SK-N-SH (cell line): Measurements from ENCODE around the gene AK2. TPM values are rescaled to one million over a fixed set of nuclear protein-coding genes. Genes with fewer than 3 reads are reported as not detected.

Experiments
- CTCF ChIA-PET: fragments of 300-600, 350-600 bp; formaldehyde crosslinking; extraction: SDS; loops from one replicate; lab custom pipeline; 2021; lab: Yijun Ruan, JAX
- POLR2A ChIA-PET: fragments of 350-600 bp; sonication (Branson Sonifier 250); formaldehyde crosslinking; extraction: SDS; loops from one replicate; lab custom pipeline; 2020; ENCODE audit warnings: antibody characterized with exemption, inconsistent platforms; lab: Yijun Ruan, JAX
- DNase-seq: peaks from one replicate; pipeline ENCODE4 v3.0.0; 2012
- H2AFZ ChIP-seq: fragments of 200-600 bp; sonication (generic); 2 replicates; pipeline ENCODE4 v1.8.1; 2016; ENCODE audit warnings: antibody characterized with exemption, mild to moderate bottlenecking, low read depth
- H3F3A ChIP-seq: fragments of 200-600 bp; sonication (generic); replicated peaks from 2 replicates; pipeline ENCODE3; 2016; ENCODE audit warnings: antibody characterized with exemption, mild to moderate bottlenecking; ENCODE audit not compliant: insufficient read depth
- H3K27ac ChIP-seq, 2 experiments: fragments of 200-500 bp in 1 of 2; fragments of 200-600 bp in 1 of 2; sonication (Bioruptor generic) in 1 of 2; sonication (generic), shearing (Covaris generic) in 1 of 2; 2 replicates each; pipeline versions ENCODE4 v1.5.1 to v1.6.1; 2014 to 2016; ENCODE audit warnings: low read depth in 2 of 2, inconsistent platforms in 1 of 2, low read length in 1 of 2, mild to moderate bottlenecking in 1 of 2, mixed read lengths in 1 of 2
- H3K27me3 ChIP-seq: fragments of 200-600 bp; sonication (generic), shearing (Covaris generic); 2 replicates; pipeline ENCODE4 v1.6.1; 2016; ENCODE audit warnings: mixed run types; ENCODE audit not compliant: insufficient read depth
- H3K36me3 ChIP-seq, 2 experiments: fragments of 200-500 bp in 1 of 2; fragments of 200-600 bp in 1 of 2; sonication (Bioruptor generic) in 1 of 2; sonication (generic) in 1 of 2; replicated peaks in 1 of 2; 2 replicates each; pipeline versions ENCODE3 to v1.5.1; 2014 to 2016; ENCODE audit warnings: low read length in 1 of 2, mild to moderate bottlenecking in 1 of 2; ENCODE audit not compliant: insufficient read depth in 2 of 2, control insufficient read depth in 1 of 2
- H3K4me1 ChIP-seq, 2 experiments: fragments of 200-500 bp in 1 of 2; fragments of 200-600 bp in 1 of 2; sonication (Bioruptor generic) in 1 of 2; sonication (generic), shearing (Covaris generic) in 1 of 2; 2 replicates each; pipeline versions ENCODE4 v1.5.1 to v1.6.1; 2014 to 2016; ENCODE audit warnings: low read depth in 1 of 2, low read length in 1 of 2, mixed run types in 1 of 2; ENCODE audit not compliant: insufficient read depth in 2 of 2, control insufficient read depth in 1 of 2
- H3K4me2 ChIP-seq: fragments of 200-600 bp; sonication (generic), shearing (Covaris generic); 2 replicates; pipeline ENCODE4 v1.6.1; 2017; ENCODE audit warnings: mixed run types
- H3K4me3 ChIP-seq, 2 experiments: fragments of 200-500 bp in 1 of 2; fragments of 200-600 bp in 1 of 2; sonication (Bioruptor generic) in 1 of 2; sonication (generic), shearing (Covaris generic) in 1 of 2; 2 replicates each; pipeline versions ENCODE4 v1.5.1 to v1.8.1; 2014 to 2016; ENCODE audit warnings: low read depth in 2 of 2, inconsistent platforms in 1 of 2, low read length in 1 of 2, mild to moderate bottlenecking in 1 of 2, mixed read lengths in 1 of 2, moderate library complexity in 1 of 2
- H3K79me2 ChIP-seq: fragments of 200-600 bp; sonication (generic); 2 replicates; pipeline ENCODE4 v1.8.1; 2017; ENCODE audit warnings: mild to moderate bottlenecking; ENCODE audit not compliant: insufficient read depth
- H3K9ac ChIP-seq: fragments of 200-600 bp; sonication (generic); 2 replicates; pipeline ENCODE4 v1.6.1; 2017; ENCODE audit warnings: mixed run types
- H3K9me2 ChIP-seq: fragments of 200-600 bp; sonication (generic); 2 replicates; pipeline ENCODE4 v1.6.1; 2017; ENCODE audit warnings: mixed run types
- H3K9me3 ChIP-seq: fragments of 200-600 bp; sonication (generic); 2 replicates; pipeline ENCODE4 v1.6.1; 2017; ENCODE audit warnings: mixed run types, mild to moderate bottlenecking, moderate library complexity
- H4K20me1 ChIP-seq: fragments of 200-600 bp; sonication (generic); 2 replicates; pipeline ENCODE4 v1.6.1; 2017; ENCODE audit warnings: mild to moderate bottlenecking, mixed run types; ENCODE audit not compliant: insufficient read depth
- CHD2 ChIP-seq: fragments of 150-350 bp; IDR thresholded peaks from 2 replicates; pipeline ENCODE4 v1.6.1; 2018; ENCODE audit warnings: low read length; ENCODE audit not compliant: partially characterized antibody
- ELF1 ChIP-seq: IDR thresholded peaks from 2 replicates; pipeline ENCODE4 v1.4.0; 2012
- EP300 ChIP-seq, 2 experiments: IDR thresholded peaks; 2 replicates each; pipeline versions ENCODE4 v1.4.0 to v1.6.1; 2012; ENCODE audit warnings: borderline replicate concordance in 1 of 2, low read depth in 1 of 2, low read length in 1 of 2
- FOSL2 ChIP-seq: IDR thresholded peaks from 2 replicates; pipeline ENCODE4 v1.4.0; 2012; ENCODE audit warnings: low read depth, mild to moderate bottlenecking, moderate library complexity, borderline replicate concordance
- GABPA ChIP-seq: IDR thresholded peaks from 2 replicates; pipeline ENCODE4 v1.4.0; 2012; ENCODE audit warnings: low read depth, mild to moderate bottlenecking
- JUND ChIP-seq: IDR thresholded peaks from 2 replicates; pipeline ENCODE4 v1.4.0; 2012
- MXI1 ChIP-seq: IDR thresholded peaks from 2 replicates; pipeline ENCODE4 v1.6.1; 2012; ENCODE audit warnings: mild to moderate bottlenecking, low read depth, low read length, improper control_type of control experiment
- NRF1 ChIP-seq: IDR thresholded peaks from 2 replicates; pipeline ENCODE4 v1.6.1; 2012; ENCODE audit warnings: low read depth, mild to moderate bottlenecking, low read length
- SIN3A ChIP-seq: IDR thresholded peaks from 2 replicates; pipeline ENCODE4 v1.6.1; 2012; ENCODE audit warnings: low read depth, mild to moderate bottlenecking, low read length, moderate library complexity, borderline replicate concordance
- TEAD4 ChIP-seq: IDR thresholded peaks from 2 replicates; pipeline ENCODE4 v1.4.0; 2012; ENCODE audit warnings: mild to moderate bottlenecking, borderline replicate concordance; ENCODE audit not compliant: insufficient read depth
- USF2 ChIP-seq: fragments of 150-350 bp; IDR thresholded peaks from 2 replicates; pipeline ENCODE4 v1.6.1; 2017; ENCODE audit warnings: antibody characterized with exemption, low read length, low read depth, borderline replicate concordance
- YY1 ChIP-seq: IDR thresholded peaks from 2 replicates; pipeline ENCODE4 v1.4.0; 2012; ENCODE audit warnings: low read depth, mild to moderate bottlenecking
- ZBTB33 ChIP-seq: IDR thresholded peaks from 2 replicates; pipeline ENCODE4 v1.4.0; 2012; ENCODE audit warnings: low read depth, borderline replicate concordance
- WGBS: methylation state at CpG from one replicate; pipeline ENCODE4 v1.1.6; 2017; ENCODE audit warnings: low lambda C conversion rate; 5-methylcytosine and 5-hydroxymethylcytosine counted together
- polyA plus RNA-seq, 3 experiments: library from polyadenylated mRNA; depleted of rRNA; stranded (reverse); fragments of >200 nt; gene quantifications; 2 replicates each; pipeline ENCODE4 v1.2.3, GENCODE V29; 2012
- TF ChIP-seq, protein P1 (sequence below): IDR thresholded peaks from 2 replicates; pipeline ENCODE4; 2012
- TF ChIP-seq, protein P2 (sequence below): fragments of 150-350 bp; IDR thresholded peaks from 2 replicates; pipeline ENCODE4 v1.6.1; 2016; ENCODE audit warnings: mild to moderate bottlenecking, low read depth, low read length

The AK2 gene
- polyA plus RNA-seq, 1 of the 3 experiments (the other 2 are of a cell fraction): 191 TPM

GRCh38 chr1:32967888-32968568, 68.7 kb downstream of the AK2 start:
- H3K79me2 ChIP-seq: peaks cover 10% of the 10 kb centered on the region
- H3K27ac ChIP-seq: peak overlapping the region in 1 of 2 experiments; percentile 87; a peak in 2 of 4 replicates
- peaks cover 7 to 10% of the 10 kb centered on the region in 2 experiments; a peak in 3 of 4 replicates for H3K4me1 ChIP-seq
- H3K9me3 ChIP-seq: no peaks in the 10 kb centered on the region
- no peak overlapping the region for H3K4me3 ChIP-seq
- WGBS: 49% methylated on average over 3 of the region's 4 CpGs
- no peak for DNase-seq
- TF ChIP-seq, protein P1, sequence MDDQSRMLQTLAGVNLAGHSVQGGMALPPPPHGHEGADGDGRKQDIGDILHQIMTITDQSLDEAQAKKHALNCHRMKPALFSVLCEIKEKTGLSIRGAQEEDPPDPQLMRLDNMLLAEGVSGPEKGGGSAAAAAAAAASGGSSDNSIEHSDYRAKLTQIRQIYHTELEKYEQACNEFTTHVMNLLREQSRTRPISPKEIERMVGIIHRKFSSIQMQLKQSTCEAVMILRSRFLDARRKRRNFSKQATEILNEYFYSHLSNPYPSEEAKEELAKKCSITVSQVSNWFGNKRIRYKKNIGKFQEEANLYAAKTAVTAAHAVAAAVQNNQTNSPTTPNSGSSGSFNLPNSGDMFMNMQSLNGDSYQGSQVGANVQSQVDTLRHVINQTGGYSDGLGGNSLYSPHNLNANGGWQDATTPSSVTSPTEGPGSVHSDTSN: peak; percentile 50; the same call in 1 of the 2 replicates
- TF ChIP-seq FOSL2 (peak; percentile 57; the same call in 1 of the 2 replicates), TEAD4 (no peak), JUND (peak; percentile 5; the same call in 1 of the 2 replicates), GABPA (no peak), USF2 (no peak), ELF1 (no peak)
- H4K20me1 ChIP-seq: peaks cover 4% of the 10 kb centered on the region
- peak overlapping the region; percentile 89 for H2AFZ ChIP-seq
- POLR2A ChIA-PET: no interaction called here
- no peaks in the 10 kb centered on the region for H3K36me3 ChIP-seq
- H3K4me2 ChIP-seq: peak overlapping the region; percentile 43; the same call in 1 of the 2 replicates
- H3K27me3 ChIP-seq: no peaks in the 10 kb centered on the region
- CTCF ChIA-PET: interaction anchor here (1.5 kb wide), 1 partner anchor 92 kb away, joined by 3 read pairs; no protein-coding TSS in a partner anchor
- peak overlapping the region; percentile 8; the same call in 1 of the 2 replicates for H3K9ac ChIP-seq
- H3F3A ChIP-seq: peaks cover 18% of the 10 kb centered on the region
- no peaks in the 10 kb centered on the region for H3K9me2 ChIP-seq

DNA sequence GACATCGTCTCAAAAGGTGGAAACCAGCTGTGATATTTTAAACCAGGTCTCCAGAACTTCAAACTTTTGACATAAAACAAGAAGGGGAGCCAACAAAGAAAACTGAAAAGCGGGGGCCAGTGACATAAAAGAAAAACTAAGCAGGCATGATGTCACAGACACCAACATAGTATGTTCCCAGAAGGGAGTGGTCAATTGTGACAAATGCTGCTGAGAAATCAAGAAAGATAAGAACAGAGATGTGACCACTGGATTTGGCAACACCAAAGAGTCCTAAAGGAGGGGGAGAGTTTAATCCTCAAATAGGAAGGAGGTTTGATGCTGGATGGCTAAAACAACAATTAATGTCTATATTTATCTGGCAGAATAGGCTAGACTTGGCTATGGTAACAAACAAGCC, 69.8 kb downstream of the AK2 start:
- CTCF ChIA-PET: interaction anchor here (2.1 kb wide), 1 partner anchor 80 kb away, joined by 4 read pairs; the partner anchor contains the start of gene HPCA
- H3K36me3 ChIP-seq: no peaks in the 10 kb centered on the region

More for the DNA sequence above, 69.8 kb downstream of the AK2 start:
- Histone ChIP-seq H2AFZ (no peak overlapping the region), H3K9me2 (no peaks in the 10 kb centered on the region), H3K4me1 (peaks cover 9 to 17% of the 10 kb centered on the region in 2 experiments; a peak in 3 of 4 replicates), H3F3A (peaks cover 18% of the 10 kb centered on the region), H3K27me3 (no peaks in the 10 kb centered on the region), H3K9me3 (no peaks in the 10 kb centered on the region), H3K27ac (no peak overlapping the region), H3K4me3 (no peak overlapping the region), H4K20me1 (peaks cover 15% of the 10 kb centered on the region), H3K79me2 (peaks cover 21% of the 10 kb centered on the region), H3K9ac (no peak overlapping the region), H3K4me2 (no peak overlapping the region)
- POLR2A ChIA-PET: no interaction called here
- 85% methylated on average over 2 of the region's 2 CpGs for WGBS
- DNase-seq: no peak
- TF ChIP-seq MXI1 (no peak), CHD2 (no peak), SIN3A (no peak), EP300 (IDR thresholded peaks at IDR 0.05; ENCODE audit: borderline replicate concordance in 1 of 2, low read depth in 1 of 2, low read length in 1 of 2) (no peak), YY1 (no peak), GABPA (no peak), ZBTB33 (no peak), NRF1 (no peak)
- TF ChIP-seq, protein P2, sequence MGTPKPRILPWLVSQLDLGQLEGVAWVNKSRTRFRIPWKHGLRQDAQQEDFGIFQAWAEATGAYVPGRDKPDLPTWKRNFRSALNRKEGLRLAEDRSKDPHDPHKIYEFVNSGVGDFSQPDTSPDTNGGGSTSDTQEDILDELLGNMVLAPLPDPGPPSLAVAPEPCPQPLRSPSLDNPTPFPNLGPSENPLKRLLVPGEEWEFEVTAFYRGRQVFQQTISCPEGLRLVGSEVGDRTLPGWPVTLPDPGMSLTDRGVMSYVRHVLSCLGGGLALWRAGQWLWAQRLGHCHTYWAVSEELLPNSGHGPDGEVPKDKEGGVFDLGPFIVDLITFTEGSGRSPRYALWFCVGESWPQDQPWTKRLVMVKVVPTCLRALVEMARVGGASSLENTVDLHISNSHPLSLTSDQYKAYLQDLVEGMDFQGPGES: no peak
